ENCODE data around the gene TOMM20.

GRCh38 chr1:235149824-235150223 lies 21.2 kb upstream of the TOMM20 start:
- TF ChIP-seq EZH2 (IDR thresholded peaks at IDR 0.05; ENCODE audit: insufficient read depth, poor library complexity, severe bottlenecking) (no peak), EZH2phosphoT487 (IDR thresholded peaks at IDR 0.05; ENCODE audit: insufficient read depth, low read depth) (no peak)
